ENCODE results near the gene REPS1. TPM values are rescaled to one million over a fixed set of nuclear protein-coding genes. Genes with fewer than 3 reads are reported as not detected.
A peak's percentile ranks its signal among the peaks of the same experiment; 100 is the strongest.
"Not testable (repeated sequence)": the region's sequence is repeated elsewhere in the genome, so short reads cannot be mapped to it uniquely, and the experiment has no call there.

Gene REPS1
- total RNA-seq, 1 donor from 2014 or later, result 32.2 TPM

GRCh38 chr6:138948546-138949179, 39.4 kb downstream of the REPS1 start:
- Mint-ChIP-seq H3K27me3 (ENCODE audit: unreplicated experiment) (no peaks in the 10 kb centered on the region), H3K4me1 (ENCODE audit: unreplicated experiment) (peaks cover 23% of the 10 kb centered on the region), H3K36me3 (ENCODE audit: unreplicated experiment) (peaks cover 5% of the 10 kb centered on the region), H3K4me3 (ENCODE audit: unreplicated experiment) (no peak overlapping the region), H3K9me3 (ENCODE audit: unreplicated experiment) (peaks cover 5% of the 10 kb centered on the region), H3K27ac (ENCODE audit: unreplicated experiment) (peak overlapping the region; percentile 15)
- DNase-seq (ENCODE audit: extremely low spot score, unreplicated experiment), result no peak
- TF ChIP-seq CTCF (IDR thresholded peaks at IDR 0.05), result no peak

GRCh38 chr6:138948004-138948403, 40.0 kb downstream of the REPS1 start:
- Mint-ChIP-seq H3K27me3 (ENCODE audit: unreplicated experiment) (no peaks in the 10 kb centered on the region), H3K9me3 (ENCODE audit: unreplicated experiment) (peaks cover under 1% of the 10 kb centered on the region), H3K4me1 (ENCODE audit: unreplicated experiment) (peaks cover 17% of the 10 kb centered on the region), H3K4me3 (ENCODE audit: unreplicated experiment) (no peak overlapping the region), H3K27ac (ENCODE audit: unreplicated experiment) (no peak overlapping the region), H3K36me3 (ENCODE audit: unreplicated experiment) (peaks cover 7% of the 10 kb centered on the region)
- TF ChIP-seq CTCF (IDR thresholded peaks at IDR 0.05), result no peak
- DNase-seq (ENCODE audit: extremely low spot score, unreplicated experiment), result no peak

GRCh38 chr6:138945354-138945753, 42.7 kb downstream of the REPS1 start:
- Mint-ChIP-seq H3K4me1 (ENCODE audit: unreplicated experiment) (peaks cover 13% of the 10 kb centered on the region), H3K27ac (ENCODE audit: unreplicated experiment) (no peak overlapping the region), H3K27me3 (ENCODE audit: unreplicated experiment) (no peaks in the 10 kb centered on the region), H3K36me3 (ENCODE audit: unreplicated experiment) (peaks cover 14% of the 10 kb centered on the region), H3K4me3 (ENCODE audit: unreplicated experiment) (no peak overlapping the region), H3K9me3 (ENCODE audit: unreplicated experiment) (no peaks in the 10 kb centered on the region)
- TF ChIP-seq CTCF (IDR thresholded peaks at IDR 0.05), result no peak
- DNase-seq (ENCODE audit: extremely low spot score, unreplicated experiment), result no peak

- Mint-ChIP-seq H3K9me3 (ENCODE audit: unreplicated experiment) (no peaks in the 10 kb centered on the region), H3K4me3 (ENCODE audit: unreplicated experiment) (no peak overlapping the region), H3K27ac (ENCODE audit: unreplicated experiment) (no peak overlapping the region), H3K27me3 (ENCODE audit: unreplicated experiment) (no peaks in the 10 kb centered on the region), H3K4me1 (ENCODE audit: unreplicated experiment) (peaks cover 13% of the 10 kb centered on the region), H3K36me3 (ENCODE audit: unreplicated experiment) (peaks cover 14% of the 10 kb centered on the region)
- TF ChIP-seq CTCF (IDR thresholded peaks at IDR 0.05), result no peak
- DNase-seq (ENCODE audit: extremely low spot score, unreplicated experiment), result no peak
These were observed 43.6 kb downstream of the REPS1 start for GRCh38 chr6:138944412-138944811.

GRCh38 chr6:138943089-138943625, 44.9 kb downstream of the REPS1 start:
- Mint-ChIP-seq H3K9me3 (ENCODE audit: unreplicated experiment) (no peaks in the 10 kb centered on the region), H3K36me3 (ENCODE audit: unreplicated experiment) (peaks cover 20% of the 10 kb centered on the region), H3K4me3 (ENCODE audit: unreplicated experiment) (no peak overlapping the region), H3K4me1 (ENCODE audit: unreplicated experiment) (peaks cover 6% of the 10 kb centered on the region), H3K27ac (ENCODE audit: unreplicated experiment) (no peak overlapping the region), H3K27me3 (ENCODE audit: unreplicated experiment) (no peaks in the 10 kb centered on the region)
- TF ChIP-seq CTCF (IDR thresholded peaks at IDR 0.05), result no peak
- no peak for DNase-seq (ENCODE audit: extremely low spot score, unreplicated experiment)

GRCh38 chr6:138936873-138937272, 51.2 kb downstream of the REPS1 start:
- not testable (repeated sequence) for H3K27me3 Mint-ChIP-seq (ENCODE audit: unreplicated experiment); H3K27ac Mint-ChIP-seq (ENCODE audit: unreplicated experiment); H3K4me1 Mint-ChIP-seq (ENCODE audit: unreplicated experiment); DNase-seq (ENCODE audit: extremely low spot score, unreplicated experiment); H3K4me3 Mint-ChIP-seq (ENCODE audit: unreplicated experiment); H3K9me3 Mint-ChIP-seq (ENCODE audit: unreplicated experiment)
- H3K36me3 Mint-ChIP-seq (ENCODE audit: unreplicated experiment), result peaks cover 34% of the 10 kb centered on the region

Data from osteocyte (in vitro differentiated cells).